Loucy (cell line): ENCODE measurements around the gene C8A.

Experiments
- H2AFZ ChIP-seq: fragments of 200-600 bp; sonication (generic); 2 replicates; pipeline ENCODE4 v1.6.0; 2016; ENCODE audit warnings: antibody characterized with exemption, mild to moderate bottlenecking, low read length, moderate library complexity
- H3F3A ChIP-seq: fragments of 200-600 bp; 2 replicates; pipeline ENCODE4 v1.6.0; 2016; ENCODE audit warnings: antibody characterized with exemption, low read depth, mild to moderate bottlenecking
- H3K27me3 ChIP-seq: fragments of 200-600 bp; sonication (generic); 2 replicates; pipeline ENCODE4 v1.6.1; 2014; ENCODE audit warnings: low read length, mild to moderate bottlenecking; ENCODE audit not compliant: insufficient read depth, poor library complexity, severe bottlenecking
- H3K36me3 ChIP-seq: fragments of 200-600 bp; sonication (generic); 2 replicates; pipeline ENCODE4 v1.6.1; 2016; ENCODE audit warnings: low read length; ENCODE audit not compliant: insufficient read depth
- H3K4me1 ChIP-seq: fragments of 200-600 bp; sonication (generic); 2 replicates; pipeline ENCODE4 v1.5.1; 2014; ENCODE audit warnings: low read length, mild to moderate bottlenecking; ENCODE audit not compliant: insufficient read depth, poor library complexity, severe bottlenecking
- H3K4me2 ChIP-seq: fragments of 200-600 bp; sonication (generic); 2 replicates; pipeline ENCODE4 v1.6.0; 2014; ENCODE audit warnings: antibody characterized with exemption, low read length, low read depth, mild to moderate bottlenecking; ENCODE audit not compliant: poor library complexity, severe bottlenecking
- H3K4me3 ChIP-seq: fragments of 200-600 bp; sonication (generic); 2 replicates; pipeline ENCODE4 v1.5.1; 2014; ENCODE audit warnings: low read length, mild to moderate bottlenecking, mixed read lengths; ENCODE audit not compliant: poor library complexity, severe bottlenecking
- H3K79me2 ChIP-seq: fragments of 200-600 bp; sonication (generic); 2 replicates; pipeline ENCODE4 v1.6.1; 2014; ENCODE audit warnings: low read length; ENCODE audit not compliant: insufficient read depth
- H3K9ac ChIP-seq: fragments of 200-600 bp; sonication (generic); 2 replicates; pipeline ENCODE4 v1.6.0; 2014; ENCODE audit warnings: mild to moderate bottlenecking, low read depth, low read length, moderate library complexity; ENCODE audit not compliant: poor library complexity, severe bottlenecking
- H3K9me2 ChIP-seq: fragments of 200-600 bp; sonication (generic); replicated peaks from 2 replicates; pipeline ENCODE4 v1.6.1; 2016; ENCODE audit warnings: low read depth, low read length, mixed read lengths
- H3K9me3 ChIP-seq: fragments of 200-600 bp; sonication (generic); 2 replicates; pipeline ENCODE4 v1.6.1; 2014; ENCODE audit warnings: mild to moderate bottlenecking, antibody characterized with exemption, low read length, low read depth; ENCODE audit not compliant: insufficient read depth
- H4K20me1 ChIP-seq: fragments of 200-600 bp; sonication (generic); 2 replicates; pipeline ENCODE4 v1.6.0; 2014; ENCODE audit warnings: antibody characterized with exemption, low read length, mild to moderate bottlenecking; ENCODE audit not compliant: insufficient read depth, poor library complexity, severe bottlenecking
- EZH2phosphoT487 ChIP-seq: fragments of 200-600 bp; IDR thresholded peaks from 2 replicates; pipeline ENCODE4 v1.6.1; 2018; ENCODE audit warnings: antibody characterized with exemption, mild to moderate bottlenecking, moderate library complexity, borderline replicate concordance
- TF ChIP-seq, protein P1 (sequence below): fragments of 200-600 bp; sonication (generic); conservative IDR thresholded peaks from 2 replicates; pipeline ENCODE4 v1.5.1; 2014; ENCODE audit warnings: mild to moderate bottlenecking, antibody characterized with exemption, low read length

C8A gene

DNA sequence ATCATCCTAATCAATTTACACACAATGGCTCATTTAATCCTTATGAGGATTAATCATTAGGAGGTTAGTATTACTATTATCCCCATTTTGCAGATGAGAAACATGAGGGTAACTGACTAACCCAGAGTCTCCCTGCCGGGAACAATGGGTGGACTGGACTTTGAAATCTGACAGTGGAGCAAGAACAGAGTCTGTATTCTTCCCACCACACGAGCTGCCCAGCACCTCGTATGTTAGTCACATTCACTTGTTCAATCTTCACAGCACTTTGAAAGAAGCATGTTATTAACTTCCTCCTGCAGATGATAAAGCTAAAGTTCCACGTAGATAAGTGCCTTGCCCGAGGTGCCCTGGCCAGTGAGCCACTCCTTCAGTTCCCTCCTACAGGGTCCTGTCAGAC, 98.8 kb downstream of the C8A start:
- H3K9me2 ChIP-seq: no peaks in the 10 kb centered on the region
- H4K20me1 ChIP-seq: no peaks in the 10 kb centered on the region
- no peaks in the 10 kb centered on the region for H3K79me2 ChIP-seq
- TF ChIP-seq, protein P1, sequence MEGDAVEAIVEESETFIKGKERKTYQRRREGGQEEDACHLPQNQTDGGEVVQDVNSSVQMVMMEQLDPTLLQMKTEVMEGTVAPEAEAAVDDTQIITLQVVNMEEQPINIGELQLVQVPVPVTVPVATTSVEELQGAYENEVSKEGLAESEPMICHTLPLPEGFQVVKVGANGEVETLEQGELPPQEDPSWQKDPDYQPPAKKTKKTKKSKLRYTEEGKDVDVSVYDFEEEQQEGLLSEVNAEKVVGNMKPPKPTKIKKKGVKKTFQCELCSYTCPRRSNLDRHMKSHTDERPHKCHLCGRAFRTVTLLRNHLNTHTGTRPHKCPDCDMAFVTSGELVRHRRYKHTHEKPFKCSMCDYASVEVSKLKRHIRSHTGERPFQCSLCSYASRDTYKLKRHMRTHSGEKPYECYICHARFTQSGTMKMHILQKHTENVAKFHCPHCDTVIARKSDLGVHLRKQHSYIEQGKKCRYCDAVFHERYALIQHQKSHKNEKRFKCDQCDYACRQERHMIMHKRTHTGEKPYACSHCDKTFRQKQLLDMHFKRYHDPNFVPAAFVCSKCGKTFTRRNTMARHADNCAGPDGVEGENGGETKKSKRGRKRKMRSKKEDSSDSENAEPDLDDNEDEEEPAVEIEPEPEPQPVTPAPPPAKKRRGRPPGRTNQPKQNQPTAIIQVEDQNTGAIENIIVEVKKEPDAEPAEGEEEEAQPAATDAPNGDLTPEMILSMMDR: no peak
- TF ChIP-seq EZH2phosphoT487: no peak
- H3K9me3 ChIP-seq: no peaks in the 10 kb centered on the region
- no peak overlapping the region for H3K9ac ChIP-seq
- no peaks in the 10 kb centered on the region for H3F3A ChIP-seq
- H2AFZ ChIP-seq: no peak overlapping the region
- H3K4me1 ChIP-seq: no peaks in the 10 kb centered on the region
- H3K4me3 ChIP-seq: no peak overlapping the region
- no peak overlapping the region for H3K4me2 ChIP-seq
- H3K27me3 ChIP-seq: no peaks in the 10 kb centered on the region
- H3K36me3 ChIP-seq: no peaks in the 10 kb centered on the region

DNA sequence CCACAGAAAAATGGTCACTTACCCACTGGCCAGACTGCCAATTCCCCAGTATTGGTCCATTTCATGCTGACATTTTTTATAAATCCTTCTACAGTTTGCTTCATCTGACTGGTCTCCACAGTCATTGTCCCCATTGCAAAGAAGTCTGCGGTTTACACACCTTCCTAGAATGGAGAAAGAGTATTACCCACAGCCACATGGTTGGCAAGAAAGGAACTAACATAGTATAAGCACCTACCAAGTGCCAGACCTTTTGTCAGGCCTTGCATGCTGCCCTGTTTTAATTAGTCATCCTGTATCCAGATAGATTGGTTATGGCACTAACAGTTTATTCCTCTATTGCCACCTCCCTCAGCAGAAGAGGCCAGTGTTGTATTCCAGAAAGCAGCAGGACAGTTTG, 100.1 kb downstream of the C8A start:
- H2AFZ ChIP-seq: no peak overlapping the region
- H3K27me3 ChIP-seq: no peaks in the 10 kb centered on the region
- H3F3A ChIP-seq: no peaks in the 10 kb centered on the region
- TF ChIP-seq, protein P1: no peak
- TF ChIP-seq EZH2phosphoT487: no peak
- H3K4me2 ChIP-seq: no peak overlapping the region
- no peak overlapping the region for H3K9ac ChIP-seq
- H3K4me1 ChIP-seq: no peaks in the 10 kb centered on the region
- no peaks in the 10 kb centered on the region for H4K20me1 ChIP-seq
- no peak overlapping the region for H3K4me3 ChIP-seq
- H3K9me3 ChIP-seq: no peaks in the 10 kb centered on the region
- H3K36me3 ChIP-seq: no peaks in the 10 kb centered on the region
- H3K79me2 ChIP-seq: no peaks in the 10 kb centered on the region
- H3K9me2 ChIP-seq: no peaks in the 10 kb centered on the region

DNA sequence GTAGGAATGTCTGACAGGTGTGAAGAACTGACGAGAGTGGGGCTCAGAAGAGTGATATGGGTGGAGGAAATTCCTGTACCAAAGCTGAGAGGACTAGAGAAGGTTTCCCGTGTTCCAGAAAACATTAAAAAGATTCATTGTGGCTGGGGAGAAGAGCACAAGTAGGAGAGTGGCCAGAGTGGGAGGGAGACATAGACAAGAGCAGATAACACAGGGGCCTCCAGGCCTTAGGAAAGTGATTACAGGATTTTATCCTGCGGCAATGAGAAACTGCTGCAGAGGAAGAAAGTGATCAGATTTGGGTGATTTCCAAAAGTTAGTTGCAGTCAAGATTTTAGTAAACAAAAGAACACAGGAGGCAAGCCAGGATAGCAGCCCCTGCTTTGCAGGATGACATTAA, 103.3 kb downstream of the C8A start:
- H4K20me1 ChIP-seq: no peaks in the 10 kb centered on the region
- no peak overlapping the region for H3K9ac ChIP-seq
- no peaks in the 10 kb centered on the region for H3K27me3 ChIP-seq
- no peak overlapping the region for H2AFZ ChIP-seq
- no peaks in the 10 kb centered on the region for H3K4me1 ChIP-seq
- no peaks in the 10 kb centered on the region for H3K36me3 ChIP-seq
- H3K79me2 ChIP-seq: no peaks in the 10 kb centered on the region
- H3K9me2 ChIP-seq: no peaks in the 10 kb centered on the region
- H3K4me3 ChIP-seq: no peak overlapping the region
- TF ChIP-seq, protein P1: no peak
- TF ChIP-seq EZH2phosphoT487: no peak
- no peak overlapping the region for H3K4me2 ChIP-seq
- no peaks in the 10 kb centered on the region for H3F3A ChIP-seq
- H3K9me3 ChIP-seq: no peaks in the 10 kb centered on the region
